Measurements from ENCODE around the gene FAM174B. TPM values are rescaled to one million over a fixed set of nuclear protein-coding genes. Genes with fewer than 3 reads are reported as not detected.

Gene FAM174B
- total and polyA plus RNA-seq, 4 donors: 9.9 to 23.5 (median 17.9) TPM

DNA sequence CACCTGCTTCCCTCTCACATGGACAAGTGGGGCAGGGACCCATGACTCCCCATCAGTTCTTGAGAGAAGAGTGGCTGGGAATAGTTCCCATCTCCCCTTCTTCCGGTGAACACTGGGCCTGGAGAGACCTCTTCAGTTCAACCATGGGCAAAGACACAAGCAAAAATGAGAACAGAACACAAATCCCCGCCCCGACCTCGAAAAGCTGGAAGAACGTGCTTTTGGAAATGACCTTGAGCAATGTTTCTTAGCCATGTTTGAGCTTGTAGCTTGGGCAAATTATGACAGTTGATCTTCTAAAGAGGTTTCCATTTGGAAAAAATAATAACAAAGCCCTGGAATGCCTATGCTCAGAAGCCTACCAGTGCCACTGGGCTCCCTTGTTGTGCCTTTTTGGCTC, 59.0 kb downstream of the FAM174B start:
- peak in 1 of 6 donors; percentile 16 for DNase-seq (ENCODE audit: low read depth in 4 of 6, low spot score in 6 of 6)
- Histone ChIP-seq H3K9me3 (ENCODE audit: control insufficient read depth, insufficient read depth, low read length) (no peaks in the 10 kb centered on the region), H3K27me3 (ENCODE audit: control insufficient read depth, insufficient read depth, low read length) (no peaks in the 10 kb centered on the region), H3K27ac (ENCODE audit: low read depth, low read length) (no peak overlapping the region), H3K4me1 (ENCODE audit: control insufficient read depth, insufficient read depth, low read length) (no peaks in the 10 kb centered on the region), H3K4me3 (ENCODE audit: low read depth, low read length) (no peak overlapping the region), H3K36me3 (ENCODE audit: control insufficient read depth, insufficient read depth, low read length) (no peaks in the 10 kb centered on the region)
- WGBS (ENCODE audit: insufficient coverage): 90% methylated on average over 5 of the region's 5 CpGs

DNA sequence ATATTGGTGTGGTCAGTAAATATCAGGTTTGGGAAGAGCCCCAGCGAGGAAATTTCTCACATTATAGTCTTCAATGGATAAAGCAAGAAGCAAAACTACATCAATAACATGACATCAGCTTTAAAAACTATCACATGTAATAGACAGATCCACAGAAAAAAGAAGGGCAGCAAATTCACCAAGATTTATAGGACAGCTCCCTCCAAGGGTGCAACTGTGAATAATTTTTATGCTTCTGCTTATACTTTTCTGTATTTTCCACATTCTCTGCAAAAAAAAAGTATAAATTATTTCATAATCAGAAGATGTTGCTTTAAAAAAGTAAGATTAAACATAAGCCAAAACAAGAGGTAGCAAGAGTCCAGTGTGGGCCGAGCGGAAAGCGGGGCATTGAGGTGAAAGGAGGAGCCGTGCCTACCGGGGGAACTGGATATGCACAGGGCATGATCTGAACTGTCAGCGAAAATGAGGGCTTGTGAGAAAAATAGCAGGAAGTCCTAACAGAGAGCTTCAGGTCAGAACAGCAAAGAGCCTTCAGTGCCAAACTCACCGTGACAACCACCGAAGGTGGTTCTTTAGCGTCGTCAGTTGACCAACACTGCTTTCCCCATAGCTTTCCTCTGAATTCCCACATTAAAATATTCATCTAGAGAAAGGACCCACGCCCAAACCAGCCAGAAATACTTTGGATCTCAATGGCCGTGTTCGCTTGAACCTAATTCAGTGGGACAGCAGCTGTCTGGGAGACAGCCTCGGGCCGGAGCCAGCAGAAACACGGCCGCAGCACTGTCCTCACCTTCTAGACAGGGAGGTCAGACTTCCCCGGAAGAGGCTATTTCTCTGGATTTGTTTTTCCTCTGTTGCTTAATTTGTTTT, 59.8 kb downstream of the FAM174B start:
- no peaks in the 10 kb centered on the region for H3K27me3 ChIP-seq (ENCODE audit: control insufficient read depth, insufficient read depth, low read length)
- no peaks in the 10 kb centered on the region for H3K4me1 ChIP-seq (ENCODE audit: control insufficient read depth, insufficient read depth, low read length)
- peak in 1 of 6 donors; percentile 54 for DNase-seq (ENCODE audit: low read depth in 4 of 6, low spot score in 6 of 6)
- H3K27ac ChIP-seq (ENCODE audit: low read depth, low read length): no peak overlapping the region
- H3K9me3 ChIP-seq (ENCODE audit: control insufficient read depth, insufficient read depth, low read length): no peaks in the 10 kb centered on the region
- no peaks in the 10 kb centered on the region for H3K36me3 ChIP-seq (ENCODE audit: control insufficient read depth, insufficient read depth, low read length)
- H3K4me3 ChIP-seq (ENCODE audit: low read depth, low read length): no peak overlapping the region
- 75% methylated on average over 14 of the region's 19 CpGs for WGBS (ENCODE audit: insufficient coverage)

DNA sequence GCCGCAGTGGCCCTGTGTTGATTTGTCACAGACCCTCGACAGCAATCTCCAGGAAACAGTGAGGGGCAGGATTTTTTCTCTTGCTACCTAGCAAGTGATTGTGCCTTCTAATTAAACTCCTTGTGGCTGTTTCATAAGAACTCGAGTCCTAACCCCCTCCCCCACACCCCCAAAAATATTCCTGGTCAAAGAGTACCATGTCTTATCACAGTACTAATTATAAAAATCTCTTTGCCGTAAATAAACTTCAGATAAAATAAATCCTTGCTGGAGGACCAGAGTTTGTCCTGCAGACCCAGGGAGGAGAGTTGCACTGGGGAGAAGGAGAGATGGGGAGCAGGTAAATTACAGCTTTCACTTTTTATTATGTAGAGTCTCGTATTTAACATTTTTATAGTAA, 64.3 kb downstream of the FAM174B start:
- H3K4me1 ChIP-seq (ENCODE audit: control insufficient read depth, insufficient read depth, low read length): peaks cover 2% of the 10 kb centered on the region
- no CpG with 5 or more reads among the region's 5 CpGs for WGBS (ENCODE audit: insufficient coverage)
- no peak for DNase-seq (ENCODE audit: low read depth in 4 of 6, low spot score in 6 of 6)
- no peak overlapping the region for H3K4me3 ChIP-seq (ENCODE audit: low read depth, low read length)
- H3K36me3 ChIP-seq (ENCODE audit: control insufficient read depth, insufficient read depth, low read length): no peaks in the 10 kb centered on the region
- no peaks in the 10 kb centered on the region for H3K9me3 ChIP-seq (ENCODE audit: control insufficient read depth, insufficient read depth, low read length)
- no peaks in the 10 kb centered on the region for H3K27me3 ChIP-seq (ENCODE audit: control insufficient read depth, insufficient read depth, low read length)
- H3K27ac ChIP-seq (ENCODE audit: low read depth, low read length): no peak overlapping the region

DNA sequence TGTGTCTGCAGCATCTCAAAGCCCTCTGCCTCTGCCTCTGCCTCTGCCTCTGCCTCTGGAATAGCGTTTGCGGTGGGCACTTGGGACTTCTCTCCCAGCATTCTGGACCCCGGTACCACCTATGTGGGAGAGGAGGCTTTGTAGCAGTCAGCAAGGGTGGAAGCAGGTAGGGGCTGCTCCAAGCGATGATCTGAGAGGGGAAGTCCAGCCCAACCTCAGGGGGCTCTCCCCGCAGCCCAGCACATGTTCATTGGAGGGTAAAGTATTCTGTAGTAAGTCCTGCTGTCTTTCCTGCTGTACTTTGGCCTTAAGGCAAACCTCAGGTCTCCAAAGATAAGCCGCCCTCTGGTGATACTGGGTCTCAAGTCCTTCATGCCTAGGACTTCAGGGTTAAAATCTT, 68.6 kb downstream of the FAM174B start:
- H3K4me3 ChIP-seq (ENCODE audit: low read depth, low read length): no peak overlapping the region
- peaks cover 8% of the 10 kb centered on the region for H3K4me1 ChIP-seq (ENCODE audit: control insufficient read depth, insufficient read depth, low read length)
- no peak for DNase-seq (ENCODE audit: low read depth in 4 of 6, low spot score in 6 of 6)
- no peak overlapping the region for H3K27ac ChIP-seq (ENCODE audit: low read depth, low read length)
- no peaks in the 10 kb centered on the region for H3K9me3 ChIP-seq (ENCODE audit: control insufficient read depth, insufficient read depth, low read length)
- H3K36me3 ChIP-seq (ENCODE audit: control insufficient read depth, insufficient read depth, low read length): no peaks in the 10 kb centered on the region
- H3K27me3 ChIP-seq (ENCODE audit: control insufficient read depth, insufficient read depth, low read length): no peaks in the 10 kb centered on the region
- 78% methylated on average over 3 of the region's 6 CpGs for WGBS (ENCODE audit: insufficient coverage)

DNA sequence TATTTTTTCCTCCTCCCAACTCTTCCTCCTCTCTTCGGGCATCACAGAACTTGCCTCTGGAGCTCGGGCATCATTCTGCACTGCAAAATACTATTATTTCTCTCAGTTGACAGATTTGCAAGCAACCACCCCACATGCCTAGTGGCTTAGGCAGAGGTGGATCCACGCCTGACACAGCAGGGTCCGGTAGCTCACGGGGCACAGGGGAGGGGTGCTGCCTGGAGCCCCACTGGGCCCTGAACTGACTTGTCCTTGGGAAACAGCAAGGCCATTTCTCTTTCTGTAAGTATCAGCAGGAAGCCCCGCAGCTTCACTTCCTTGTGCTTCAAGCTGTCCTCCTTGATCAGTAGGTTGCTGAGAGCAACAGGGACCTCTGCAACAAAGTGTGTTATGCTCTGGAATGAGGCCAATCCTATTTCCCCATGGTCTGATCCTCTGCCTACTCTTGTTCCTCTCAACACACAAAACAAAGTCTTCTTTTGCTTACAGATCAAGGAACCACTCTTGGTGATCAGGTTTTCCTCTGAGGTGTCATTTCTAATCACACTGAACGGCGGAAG, 69.1 kb downstream of the FAM174B start:
- WGBS (ENCODE audit: insufficient coverage): 74% methylated on average over 8 of the region's 8 CpGs
- H3K27ac ChIP-seq (ENCODE audit: low read depth, low read length): no peak overlapping the region
- no peaks in the 10 kb centered on the region for H3K27me3 ChIP-seq (ENCODE audit: control insufficient read depth, insufficient read depth, low read length)
- no peak overlapping the region for H3K4me3 ChIP-seq (ENCODE audit: low read depth, low read length)
- peaks cover 8% of the 10 kb centered on the region for H3K4me1 ChIP-seq (ENCODE audit: control insufficient read depth, insufficient read depth, low read length)
- H3K36me3 ChIP-seq (ENCODE audit: control insufficient read depth, insufficient read depth, low read length): no peaks in the 10 kb centered on the region
- no peaks in the 10 kb centered on the region for H3K9me3 ChIP-seq (ENCODE audit: control insufficient read depth, insufficient read depth, low read length)
- DNase-seq (ENCODE audit: low read depth in 4 of 6, low spot score in 6 of 6): peak in 1 of 6 donors; percentile 29

DNA sequence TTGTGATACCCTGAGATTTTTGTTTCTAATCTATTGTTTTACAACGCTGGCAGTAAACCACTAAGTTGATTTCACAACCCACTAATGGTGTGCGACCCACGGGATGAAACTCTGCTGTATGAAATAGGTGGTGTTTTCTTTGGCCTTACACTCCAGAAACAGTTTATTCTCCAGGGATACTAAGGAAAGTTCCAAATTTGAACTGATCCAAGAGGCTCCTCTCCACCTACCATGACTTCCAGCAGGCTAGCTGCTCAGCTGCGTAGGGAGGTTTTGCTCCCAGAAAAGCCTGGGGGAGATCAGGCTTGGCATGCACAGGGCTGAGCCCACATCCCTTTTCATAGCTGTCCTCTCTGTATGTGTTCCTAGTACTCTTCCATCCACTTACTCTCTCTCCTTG, 71.5 kb downstream of the FAM174B start:
- no peak for DNase-seq (ENCODE audit: low read depth in 4 of 6, low spot score in 6 of 6)
- Histone ChIP-seq H3K4me3 (ENCODE audit: low read depth, low read length) (no peak overlapping the region), H3K4me1 (ENCODE audit: control insufficient read depth, insufficient read depth, low read length) (peaks cover 15% of the 10 kb centered on the region), H3K27ac (ENCODE audit: low read depth, low read length) (no peak overlapping the region), H3K36me3 (ENCODE audit: control insufficient read depth, insufficient read depth, low read length) (no peaks in the 10 kb centered on the region), H3K9me3 (ENCODE audit: control insufficient read depth, insufficient read depth, low read length) (no peaks in the 10 kb centered on the region), H3K27me3 (ENCODE audit: control insufficient read depth, insufficient read depth, low read length) (no peaks in the 10 kb centered on the region)
- 100% methylated on average over 1 of the region's 4 CpGs for WGBS (ENCODE audit: insufficient coverage)

DNA sequence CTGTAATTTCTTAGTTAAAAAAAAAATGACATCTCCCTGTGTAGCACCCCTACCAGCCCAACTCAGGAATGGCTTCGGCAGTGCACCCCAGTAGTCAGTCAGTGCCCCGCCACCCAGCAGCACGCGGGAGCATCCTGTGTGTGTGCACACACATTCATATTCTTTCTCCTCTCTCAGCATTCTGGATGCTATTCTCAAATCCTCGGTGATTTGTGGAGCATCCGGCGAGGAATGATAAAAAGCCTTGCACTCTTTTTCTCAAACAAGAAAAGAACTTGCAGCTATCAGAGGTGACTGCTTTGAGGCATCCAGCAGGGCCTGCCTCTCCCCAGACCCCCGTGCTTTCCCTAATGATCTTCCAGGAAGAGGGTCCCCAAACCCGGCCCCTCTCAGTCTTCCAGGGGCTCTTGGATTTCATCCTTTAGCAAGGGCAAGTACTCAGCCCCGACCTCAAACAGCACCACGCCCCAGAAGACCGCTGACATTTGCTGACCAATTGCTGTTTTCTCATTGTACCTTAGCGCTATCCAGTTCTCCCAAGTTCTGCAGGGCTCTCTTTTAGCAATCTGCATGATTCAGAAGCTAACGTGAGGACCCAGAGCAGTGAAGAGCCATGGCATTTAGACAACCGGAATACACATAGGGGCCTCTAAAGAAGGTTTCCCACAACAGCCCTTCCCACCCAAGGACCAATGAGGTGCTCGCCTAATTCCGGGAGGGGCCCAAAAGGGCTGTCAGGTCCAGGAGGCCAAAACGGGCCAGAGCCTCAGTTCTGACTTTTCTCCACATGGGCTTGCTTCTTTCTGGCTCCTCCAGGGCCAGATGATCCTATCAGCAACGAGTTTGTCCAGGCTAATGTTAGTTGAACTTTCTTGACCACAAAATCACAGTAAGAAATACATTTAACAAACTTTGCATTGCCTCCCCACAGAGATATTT, 72.2 kb downstream of the FAM174B start:
- WGBS (ENCODE audit: insufficient coverage): 77% methylated on average over 18 of the region's 19 CpGs
- DNase-seq (ENCODE audit: low read depth in 4 of 6, low spot score in 6 of 6): peak in 1 of 6 donors; percentile 43

DNA sequence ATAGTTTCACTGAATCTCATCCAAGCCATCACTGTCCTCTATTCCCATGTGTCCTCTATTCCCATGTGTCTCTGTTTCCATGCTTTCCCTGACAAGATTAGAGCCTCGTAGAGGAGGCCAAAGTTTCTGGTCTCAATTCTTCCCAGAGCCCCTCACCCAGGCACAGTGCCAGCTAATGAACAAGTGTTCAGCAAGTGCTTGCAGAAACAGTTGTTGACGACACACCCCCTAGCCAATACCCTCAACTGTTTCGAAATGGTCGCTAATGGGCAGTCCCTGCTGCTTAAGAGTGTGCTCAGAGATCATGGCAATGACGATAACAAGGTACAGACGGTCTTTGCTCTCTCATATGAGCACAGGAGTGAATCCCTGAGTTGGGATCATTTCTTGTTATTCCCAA, 73.4 kb downstream of the FAM174B start:
- no peaks in the 10 kb centered on the region for H3K36me3 ChIP-seq (ENCODE audit: control insufficient read depth, insufficient read depth, low read length)
- H3K27me3 ChIP-seq (ENCODE audit: control insufficient read depth, insufficient read depth, low read length): no peaks in the 10 kb centered on the region
- peaks cover 15% of the 10 kb centered on the region for H3K4me1 ChIP-seq (ENCODE audit: control insufficient read depth, insufficient read depth, low read length)
- no peaks in the 10 kb centered on the region for H3K9me3 ChIP-seq (ENCODE audit: control insufficient read depth, insufficient read depth, low read length)
- no peak overlapping the region for H3K27ac ChIP-seq (ENCODE audit: low read depth, low read length)
- WGBS (ENCODE audit: insufficient coverage): 71% methylated on average over 5 of the region's 6 CpGs
- no peak overlapping the region for H3K4me3 ChIP-seq (ENCODE audit: low read depth, low read length)
- DNase-seq (ENCODE audit: low read depth in 4 of 6, low spot score in 6 of 6): peak in 1 of 6 donors; percentile 29

More for the DNA sequence above, 72.2 kb downstream of the FAM174B start:
- H3K9me3 ChIP-seq (ENCODE audit: control insufficient read depth, insufficient read depth, low read length): no peaks in the 10 kb centered on the region
- H3K27me3 ChIP-seq (ENCODE audit: control insufficient read depth, insufficient read depth, low read length): no peaks in the 10 kb centered on the region
- H3K36me3 ChIP-seq (ENCODE audit: control insufficient read depth, insufficient read depth, low read length): no peaks in the 10 kb centered on the region
- H3K4me1 ChIP-seq (ENCODE audit: control insufficient read depth, insufficient read depth, low read length): peaks cover 15% of the 10 kb centered on the region
- H3K4me3 ChIP-seq (ENCODE audit: low read depth, low read length): no peak overlapping the region
- no peak overlapping the region for H3K27ac ChIP-seq (ENCODE audit: low read depth, low read length)

DNA sequence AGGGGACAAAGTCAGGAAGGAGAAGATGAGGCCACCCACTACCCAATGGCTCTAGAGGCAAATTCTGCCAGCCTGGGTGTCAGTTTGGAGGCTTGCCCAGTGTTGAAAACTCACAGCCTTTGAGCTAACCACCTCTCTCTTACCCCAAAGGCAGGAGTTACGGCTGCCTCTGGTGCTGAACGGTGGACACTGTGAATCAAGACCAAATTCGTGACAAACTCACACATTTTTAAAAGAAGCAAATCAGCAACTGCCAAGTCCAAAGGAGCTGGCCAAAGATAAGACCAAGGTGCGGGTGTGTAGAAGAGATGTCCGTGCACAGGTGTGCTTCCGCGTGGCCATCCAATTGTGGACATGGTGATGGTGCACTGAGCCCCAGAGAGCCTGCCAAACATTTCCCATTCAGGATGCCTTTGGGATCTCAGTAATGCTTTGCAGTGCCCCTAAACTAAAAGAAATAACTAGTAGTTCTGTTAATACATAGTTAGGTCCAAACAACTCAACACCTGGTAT, 74.6 kb downstream of the FAM174B start:
- DNase-seq (ENCODE audit: low read depth in 4 of 6, low spot score in 6 of 6): no peak
- Histone ChIP-seq H3K27ac (ENCODE audit: low read depth, low read length) (no peak overlapping the region), H3K4me3 (ENCODE audit: low read depth, low read length) (no peak overlapping the region), H3K4me1 (ENCODE audit: control insufficient read depth, insufficient read depth, low read length) (peaks cover 10% of the 10 kb centered on the region), H3K9me3 (ENCODE audit: control insufficient read depth, insufficient read depth, low read length) (no peaks in the 10 kb centered on the region), H3K36me3 (ENCODE audit: control insufficient read depth, insufficient read depth, low read length) (no peaks in the 10 kb centered on the region), H3K27me3 (ENCODE audit: control insufficient read depth, insufficient read depth, low read length) (no peaks in the 10 kb centered on the region)
- 91% methylated on average over 4 of the region's 7 CpGs for WGBS (ENCODE audit: insufficient coverage)
